CD14-positive monocyte (primary cell): Measurements from ENCODE around the gene HOXB4. TPM values are rescaled to one million over a fixed set of nuclear protein-coding genes. Genes with fewer than 3 reads are reported as not detected.

Source experiments
- DNase-seq, 3 donors: peaks; one replicate each; pipeline ENCODE4 v3.0.0-alpha.2; 2011 to 2022
- H2AFZ ChIP-seq: 2 replicates; pipeline ENCODE4 v1.6.0; 2012; ENCODE audit warnings: mild to moderate bottlenecking, low read depth, low read length, inconsistent platforms; ENCODE audit not compliant: insufficient read depth, poor library complexity, severe bottlenecking
- H3K27ac ChIP-seq, 2 donors: 1 replicate in 1 of 2; 2 replicates in 1 of 2; pipeline ENCODE4 v1.5.1; 2012 to 2013; ENCODE audit warnings: low read length in 2 of 2, control low read depth in 1 of 2, inconsistent platforms in 1 of 2, low read depth in 1 of 2, mild to moderate bottlenecking in 1 of 2
- H3K27me3 ChIP-seq, 2 donors: one replicate each; pipeline versions ENCODE4 v1.6.0 to v1.6.1; 2011 to 2013; ENCODE audit warnings: low read length in 2 of 2; ENCODE audit not compliant: control insufficient read depth in 2 of 2, insufficient read depth in 2 of 2
- H3K36me3 ChIP-seq, 2 donors: replicated peaks in 1 of 2; 1 replicate in 1 of 2; 2 replicates in 1 of 2; pipeline versions ENCODE4 v1.5.1 to v1.6.1; 2012 to 2013; ENCODE audit warnings: low read length in 2 of 2, control low read depth in 1 of 2, inconsistent platforms in 1 of 2, mild to moderate bottlenecking in 1 of 2; ENCODE audit not compliant: insufficient read depth in 2 of 2, control insufficient read depth in 1 of 2
- H3K4me1 ChIP-seq, 2 donors: 1 replicate in 1 of 2; 2 replicates in 1 of 2; pipeline versions ENCODE4 v1.5.1 to v1.6.1; 2012 to 2013; ENCODE audit warnings: low read length in 2 of 2, control low read depth in 1 of 2, inconsistent platforms in 1 of 2, mild to moderate bottlenecking in 1 of 2, moderate library complexity in 1 of 2; ENCODE audit not compliant: insufficient read depth in 2 of 2, control insufficient read depth in 1 of 2
- H3K4me2 ChIP-seq: replicated peaks from 2 replicates; pipeline ENCODE3; 2012; ENCODE audit warnings: low read length, moderate library complexity, mild to moderate bottlenecking; ENCODE audit not compliant: poor library complexity, severe bottlenecking; ENCODE audit errors: extremely low read depth
- H3K4me3 ChIP-seq, 3 experiments: fragments of 200-600 bp in 1 of 3; sonication (generic) in 1 of 3; replicated peaks in 1 of 3; 1 replicate in 2 of 3; 2 replicates in 1 of 3; pipeline ENCODE4 v1.5.1; 2011 to 2013; ENCODE audit warnings: low read length in 3 of 3, mild to moderate bottlenecking in 3 of 3, control low read depth in 2 of 3, low read depth in 2 of 3, inconsistent platforms in 1 of 3, moderate library complexity in 1 of 3
- H3K79me2 ChIP-seq: 2 replicates; pipeline ENCODE4 v1.6.0; 2012; ENCODE audit warnings: mild to moderate bottlenecking, control low read depth, inconsistent platforms, low read length, moderate library complexity; ENCODE audit not compliant: insufficient read depth
- H3K9ac ChIP-seq: 2 replicates; pipeline ENCODE4 v1.6.0; 2017; ENCODE audit warnings: low read length, mild to moderate bottlenecking; ENCODE audit not compliant: insufficient read depth, poor library complexity, severe bottlenecking
- H3K9me3 ChIP-seq, 2 donors: replicated peaks in 1 of 2; 1 replicate in 1 of 2; 2 replicates in 1 of 2; pipeline versions ENCODE4 v1.5.1 to v1.6.1; 2012 to 2013; ENCODE audit warnings: low read length in 2 of 2, control low read depth in 1 of 2; ENCODE audit not compliant: control insufficient read depth in 1 of 2, insufficient read depth in 1 of 2
- H4K20me1 ChIP-seq: 2 replicates; pipeline ENCODE4 v1.6.0; 2012; ENCODE audit warnings: mild to moderate bottlenecking, low read length, control low read depth, moderate library complexity; ENCODE audit not compliant: insufficient read depth
- H3K27ac Mint-ChIP-seq, 7 donors: one replicate each; pipeline ENCODE4 v1.8.0; 2020; ENCODE audit warnings: mild to moderate bottlenecking in 7 of 7, mixed read lengths in 7 of 7, moderate library complexity in 6 of 7, inconsistent platforms in 2 of 7
- H3K27me3 Mint-ChIP-seq, 3 donors: one replicate each; pipeline ENCODE4 v1.8.0; 2021 to 2022; ENCODE audit warnings: low read depth in 3 of 3, mild to moderate bottlenecking in 3 of 3, mixed read lengths in 3 of 3, moderate library complexity in 3 of 3, inconsistent platforms in 1 of 3
- H3K36me3 Mint-ChIP-seq, 2 donors: one replicate each; pipeline ENCODE4 v1.8.0; 2020; ENCODE audit warnings: mixed read lengths in 2 of 2, inconsistent platforms in 1 of 2, mild to moderate bottlenecking in 1 of 2
- H3K4me1 Mint-ChIP-seq: one replicate; pipeline ENCODE4 v1.8.0; 2020; ENCODE audit warnings: mild to moderate bottlenecking, mixed read lengths
- H3K4me3 Mint-ChIP-seq, 2 donors: one replicate each; pipeline ENCODE4 v1.8.0; 2020; ENCODE audit warnings: mild to moderate bottlenecking in 2 of 2, mixed read lengths in 2 of 2, moderate library complexity in 1 of 2
- H3K9me3 Mint-ChIP-seq, 7 donors: one replicate each; pipeline ENCODE4 v1.8.0; 2020 to 2022; ENCODE audit warnings: mixed read lengths in 7 of 7, mild to moderate bottlenecking in 6 of 7, moderate library complexity in 6 of 7, inconsistent platforms in 2 of 7
- CTCF ChIP-seq: fragments of 200-600 bp; IDR thresholded peaks from one replicate; pipeline ENCODE4 v1.8.0; 2022; ENCODE audit warnings: antibody characterized with exemption, mild to moderate bottlenecking
- WGBS: methylation state at CpG from one replicate; pipeline ENCODE4 v1.1.5; 2013; ENCODE audit warnings: missing lambda C conversion rate; ENCODE audit not compliant: insufficient coverage; 5-methylcytosine and 5-hydroxymethylcytosine counted together
- intact Hi-C, 2 donors: fragments of 100-400 bp; cut with micrococcal nuclease; formaldehyde crosslinking; loops; one replicate each; pipeline versions ENCODE4 v1.15.0 to v1.15.1; 2023
- polyA minus RNA-seq: library from RNA; depleted of rRNA, polyadenylated mRNA; stranded (reverse); fragments of >200 nt; gene quantifications from 2 replicates; pipeline ENCODE4 v1.2.3, GENCODE V29; 2012
- polyA plus RNA-seq, 3 donors: library from polyadenylated mRNA; depleted of rRNA in 1 of 3; unstranded in 2 of 3; stranded (reverse) in 1 of 3; fragments of 300-500 nt in 2 of 3; fragments of >200 nt in 1 of 3; fragmentation: Illumina TruSeq in 2 of 3; gene quantifications; 1 replicate in 2 of 3; 2 replicates in 1 of 3; pipeline ENCODE4 v1.2.3, GENCODE V29; 2012 to 2021
- total RNA-seq, 12 experiments: library from RNA in 1 of 12; stranded (reverse) in 1 of 12; fragments of 120-200 nt in 1 of 12; gene quantifications; one replicate each; pipeline ENCODE4 v1.2.4 and lab custom pipeline; 2013 to 2026; ENCODE audit warnings: mixed read lengths in 6 of 12, inconsistent platforms in 1 of 12

The HOXB4 gene
- total RNA-seq (2013), result 0.52 TPM
- polyA plus RNA-seq, result under 1 TPM in 1 of 3 donors, not detected in 2; 0.16 TPM
- polyA minus RNA-seq, result 0.14 and 0.56 TPM in 2 replicates
- 0 to 0.70 (median 0.30) reads per million in 11 experiments for total RNA-seq (lab: John Stamatoyannopoulos, UW)

GRCh38 chr17:48577946-48578615 is at the start of gene HOXB4:
Gene HOXB4, minus strand, starts transcription at chr17:48578350. Its CDS starts 31 bp downstream, at chr17:48578319.
- peaks cover 0 to 18% of the 10 kb centered on the region in 2 donors for H3K9me3 ChIP-seq
- peak within 1 kb of the TSS; percentile 36 for H3K9ac ChIP-seq
- peak within 1 kb of the TSS; percentile 93 for H2AFZ ChIP-seq
- H4K20me1 ChIP-seq, result no peaks in the 10 kb centered on the region
- H3K27ac ChIP-seq, result no peak within 1 kb of the TSS
- WGBS, result under 1% methylated on average over 31 of the region's 58 CpGs
- no peak for TF ChIP-seq CTCF
- H3K9me3 Mint-ChIP-seq, result peaks cover 4 to 41% (median 24%) of the 10 kb centered on the region in 7 donors
- peak within 1 kb of the TSS in 1 of 7 donors; percentile 75 for H3K27ac Mint-ChIP-seq
- peak within 1 kb of the TSS; percentile 58 to 86 (median 62) for H3K4me3 ChIP-seq
- H3K4me1 ChIP-seq, result peaks cover 31 to 49% of the 10 kb centered on the region in 2 donors
- DNase-seq, result peak in 2 of 3 donors; percentile 41 to 56
- peaks cover 77 to 89% (median 85%) of the 10 kb centered on the region in 3 donors for H3K27me3 Mint-ChIP-seq
- H3K4me2 ChIP-seq, result peak within 1 kb of the TSS; percentile 99
- no peaks in the 10 kb centered on the region for H3K79me2 ChIP-seq
- H3K36me3 ChIP-seq, result no peaks in the 10 kb centered on the region
- peak within 1 kb of the TSS; percentile 81 to 94 for H3K4me3 Mint-ChIP-seq
- intact Hi-C loops, result no loop called here
- peaks cover 69 to 91% of the 10 kb centered on the region in 2 donors for H3K27me3 ChIP-seq
- peaks cover 49% of the 10 kb centered on the region for H3K4me1 Mint-ChIP-seq
- H3K36me3 Mint-ChIP-seq, result peaks cover 13 to 17% of the 10 kb centered on the region in 2 donors

- Mint-ChIP-seq H3K27me3 (peaks cover 88 to 98% (median 95%) of the 10 kb centered on the region in 3 donors), H3K4me1 (peaks cover 8% of the 10 kb centered on the region), H3K9me3 (peaks cover 0 to 12% (median 2%) of the 10 kb centered on the region in 7 donors), H3K36me3 (no peaks in the 10 kb centered on the region), H3K4me3 (peak overlapping the region in 1 of 2 donors; percentile 79), H3K27ac (peak overlapping the region in 1 of 7 donors; percentile 5)
- Histone ChIP-seq H3K27ac (no peak overlapping the region), H3K4me3 (no peak overlapping the region), H3K27me3 (peaks cover 72 to 100% of the 10 kb centered on the region in 2 donors), H3K79me2 (no peaks in the 10 kb centered on the region), H3K4me1 (peaks cover 5 to 13% of the 10 kb centered on the region in 2 donors), H3K9me3 (peaks cover 0 to 13% of the 10 kb centered on the region in 2 donors), H3K4me2 (no peak overlapping the region), H3K9ac (no peak overlapping the region), H3K36me3 (no peaks in the 10 kb centered on the region), H2AFZ (no peak overlapping the region), H4K20me1 (no peaks in the 10 kb centered on the region)
- DNase-seq, result no peak
- 60% methylated on average over 2 of the region's 5 CpGs for WGBS
- intact Hi-C loops, result no loop called here
- no peak for TF ChIP-seq CTCF
Measured at GRCh38 chr17:48627118-48627597, 49.0 kb upstream of the HOXB4 start.
